ENCODE data around the gene TMEM121B.

Gene TMEM121B

DNA sequence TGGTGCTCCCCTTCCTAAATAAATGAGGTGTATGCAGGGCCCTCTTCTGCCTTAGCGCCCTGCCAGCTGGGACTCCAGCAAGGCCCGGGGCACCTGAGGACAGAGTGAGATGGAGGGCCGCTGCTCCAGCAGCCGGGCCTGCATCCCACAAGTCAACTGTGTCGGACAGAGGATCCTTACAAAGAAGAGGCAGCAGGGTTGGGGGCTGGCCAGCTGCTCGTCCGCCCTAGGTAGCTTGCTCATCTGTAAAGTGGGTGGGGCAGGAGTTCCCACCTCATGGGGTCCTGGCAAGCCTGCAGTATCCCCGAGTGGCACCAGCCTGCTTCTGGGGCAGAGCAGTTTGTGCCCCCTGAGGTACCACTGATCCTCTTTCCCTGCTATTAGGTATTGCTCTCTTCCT lies 7.6 kb downstream of the TMEM121B start:
- no peak overlapping the region for H3K27ac Mint-ChIP-seq
- TF ChIP-seq, protein P1, sequence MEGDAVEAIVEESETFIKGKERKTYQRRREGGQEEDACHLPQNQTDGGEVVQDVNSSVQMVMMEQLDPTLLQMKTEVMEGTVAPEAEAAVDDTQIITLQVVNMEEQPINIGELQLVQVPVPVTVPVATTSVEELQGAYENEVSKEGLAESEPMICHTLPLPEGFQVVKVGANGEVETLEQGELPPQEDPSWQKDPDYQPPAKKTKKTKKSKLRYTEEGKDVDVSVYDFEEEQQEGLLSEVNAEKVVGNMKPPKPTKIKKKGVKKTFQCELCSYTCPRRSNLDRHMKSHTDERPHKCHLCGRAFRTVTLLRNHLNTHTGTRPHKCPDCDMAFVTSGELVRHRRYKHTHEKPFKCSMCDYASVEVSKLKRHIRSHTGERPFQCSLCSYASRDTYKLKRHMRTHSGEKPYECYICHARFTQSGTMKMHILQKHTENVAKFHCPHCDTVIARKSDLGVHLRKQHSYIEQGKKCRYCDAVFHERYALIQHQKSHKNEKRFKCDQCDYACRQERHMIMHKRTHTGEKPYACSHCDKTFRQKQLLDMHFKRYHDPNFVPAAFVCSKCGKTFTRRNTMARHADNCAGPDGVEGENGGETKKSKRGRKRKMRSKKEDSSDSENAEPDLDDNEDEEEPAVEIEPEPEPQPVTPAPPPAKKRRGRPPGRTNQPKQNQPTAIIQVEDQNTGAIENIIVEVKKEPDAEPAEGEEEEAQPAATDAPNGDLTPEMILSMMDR (IDR thresholded peaks at IDR 0.05; ENCODE audit: unreplicated experiment in 3 of 3), result no peak
- no peaks in the 10 kb centered on the region for H3K36me3 Mint-ChIP-seq (ENCODE audit: low read depth)
- peaks cover 6% of the 10 kb centered on the region for H3K4me1 Mint-ChIP-seq
- peaks cover 11% of the 10 kb centered on the region for H3K27me3 Mint-ChIP-seq (ENCODE audit: low read depth)
- no peak overlapping the region for H3K4me3 Mint-ChIP-seq
- H3K9me3 Mint-ChIP-seq, result no peaks in the 10 kb centered on the region

GRCh38 chr22:17112491-17113042 lies 8.6 kb downstream of the TMEM121B start:
- Mint-ChIP-seq H3K9me3 (no peaks in the 10 kb centered on the region), H3K4me3 (no peak overlapping the region), H3K36me3 (ENCODE audit: low read depth) (no peaks in the 10 kb centered on the region), H3K27ac (no peak overlapping the region), H3K4me1 (peaks cover 6% of the 10 kb centered on the region), H3K27me3 (ENCODE audit: low read depth) (peaks cover 11% of the 10 kb centered on the region)
- TF ChIP-seq, protein P1 (IDR thresholded peaks at IDR 0.05; ENCODE audit: unreplicated experiment in 3 of 3), result no peak

DNA sequence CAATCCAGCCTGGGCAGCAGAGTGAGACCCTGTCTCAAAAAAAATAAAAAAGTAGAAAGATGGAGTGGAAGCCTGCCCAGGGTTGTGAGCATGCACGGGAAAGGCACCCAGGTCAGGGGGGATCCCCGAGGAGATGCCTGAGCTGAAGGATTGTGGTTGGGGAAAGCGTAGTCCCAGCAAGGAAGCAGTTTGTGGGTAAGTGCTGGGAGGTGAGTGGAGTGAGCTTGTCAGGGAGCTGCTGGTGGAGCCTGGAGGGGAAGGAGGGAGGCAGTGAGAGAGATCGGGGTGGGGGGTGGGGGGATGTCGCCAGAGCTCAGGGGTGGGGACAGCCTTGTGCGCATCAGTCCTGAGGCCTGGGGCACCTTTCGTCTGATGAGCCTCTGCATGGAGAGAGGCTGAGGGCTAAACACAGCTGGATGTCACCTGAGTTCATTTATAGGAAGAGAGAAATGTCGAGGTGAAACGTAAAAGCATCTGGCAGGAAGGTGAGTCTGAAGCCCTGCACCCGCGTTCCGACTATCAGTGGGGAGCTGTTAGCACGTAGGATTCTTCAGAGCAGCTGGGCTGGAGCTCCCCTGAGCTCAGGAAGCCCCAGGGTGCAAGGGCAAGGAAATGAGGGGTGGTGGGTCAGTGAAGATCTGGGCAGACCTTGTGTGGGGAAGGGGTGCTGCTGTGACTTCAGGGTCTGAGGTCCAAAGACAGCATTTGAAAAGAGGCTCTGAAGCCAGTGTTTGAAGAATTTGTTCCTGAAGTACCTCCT lies 10.2 kb downstream of the TMEM121B start:
- H3K9me3 Mint-ChIP-seq, result no peaks in the 10 kb centered on the region
- peaks cover 5% of the 10 kb centered on the region for H3K27me3 Mint-ChIP-seq (ENCODE audit: low read depth)
- H3K27ac Mint-ChIP-seq, result no peak overlapping the region
- no peaks in the 10 kb centered on the region for H3K36me3 Mint-ChIP-seq (ENCODE audit: low read depth)
- no peaks in the 10 kb centered on the region for H3K4me1 Mint-ChIP-seq
- TF ChIP-seq, protein P1 (IDR thresholded peaks at IDR 0.05; ENCODE audit: unreplicated experiment in 3 of 3), result no peak
- no peak overlapping the region for H3K4me3 Mint-ChIP-seq

DNA sequence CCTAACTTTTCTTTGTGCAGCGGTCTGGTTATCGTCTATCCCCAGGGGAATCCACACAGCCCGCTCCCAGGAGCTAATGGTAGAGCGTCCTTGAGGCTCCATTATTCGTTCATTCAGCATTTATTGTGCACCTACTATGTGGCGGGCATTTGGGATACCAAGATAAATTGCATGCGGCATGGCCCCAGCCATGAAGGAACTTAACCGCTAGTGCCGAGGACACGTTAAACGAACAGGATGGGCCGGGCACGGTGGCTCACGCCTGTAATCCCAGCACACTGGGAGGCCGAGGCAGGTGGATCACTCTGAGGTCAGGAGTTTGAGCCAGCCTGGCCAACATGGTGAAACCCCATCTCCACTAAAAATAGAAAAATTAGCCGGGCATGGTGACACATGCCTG lies 11.2 kb downstream of the TMEM121B start:
- H3K36me3 Mint-ChIP-seq (ENCODE audit: low read depth), result no peaks in the 10 kb centered on the region
- no peak overlapping the region for H3K4me3 Mint-ChIP-seq
- H3K27ac Mint-ChIP-seq, result no peak overlapping the region
- peaks cover 5% of the 10 kb centered on the region for H3K27me3 Mint-ChIP-seq (ENCODE audit: low read depth)
- H3K9me3 Mint-ChIP-seq, result no peaks in the 10 kb centered on the region
- H3K4me1 Mint-ChIP-seq, result no peaks in the 10 kb centered on the region
- TF ChIP-seq, protein P1 (IDR thresholded peaks at IDR 0.05; ENCODE audit: unreplicated experiment in 3 of 3), result no peak

DNA sequence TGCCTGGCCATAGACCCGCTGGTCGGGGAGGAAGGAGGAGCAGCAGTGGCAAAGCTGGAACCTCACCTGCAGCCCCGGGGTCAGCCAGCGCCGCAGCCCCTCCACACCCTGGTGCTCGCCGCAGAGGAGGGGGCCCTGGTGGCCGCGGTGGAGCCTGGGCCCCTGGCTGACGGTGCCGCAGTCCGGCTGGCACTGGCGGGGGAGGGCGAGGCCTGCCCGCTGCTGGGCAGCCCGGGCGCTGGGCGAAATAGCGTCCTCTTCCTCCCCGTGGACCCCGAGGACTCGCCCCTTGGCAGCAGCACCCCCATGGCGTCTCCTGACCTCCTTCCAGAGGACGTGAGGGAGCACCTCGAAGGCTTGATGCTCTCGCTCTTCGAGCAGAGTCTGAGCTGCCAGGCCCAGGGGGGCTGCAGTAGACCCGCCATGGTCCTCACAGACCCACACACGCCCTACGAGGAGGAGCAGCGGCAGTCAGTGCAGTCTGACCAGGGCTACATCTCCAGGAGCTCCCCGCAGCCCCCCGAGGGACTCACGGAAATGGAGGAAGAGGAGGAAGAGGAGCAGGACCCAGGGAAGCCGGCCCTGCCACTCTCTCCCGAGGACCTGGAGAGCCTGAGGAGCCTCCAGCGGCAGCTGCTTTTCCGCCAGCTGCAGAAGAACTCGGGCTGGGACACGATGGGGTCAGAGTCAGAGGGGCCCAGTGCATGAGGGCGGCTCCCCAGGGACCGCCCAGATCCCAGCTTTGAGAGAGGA lies 11.9 kb downstream of the TMEM121B start:
- Mint-ChIP-seq H3K9me3 (no peaks in the 10 kb centered on the region), H3K27me3 (ENCODE audit: low read depth) (peaks cover 5% of the 10 kb centered on the region), H3K4me1 (no peaks in the 10 kb centered on the region), H3K27ac (no peak overlapping the region), H3K4me3 (no peak overlapping the region), H3K36me3 (ENCODE audit: low read depth) (no peaks in the 10 kb centered on the region)
- TF ChIP-seq, protein P1 (IDR thresholded peaks at IDR 0.05; ENCODE audit: unreplicated experiment in 3 of 3), result no peak
